Endothelial cell of umbilical vein (primary cell): Measurements from ENCODE around the gene SPTLC2. TPM values are rescaled to one million over a fixed set of nuclear protein-coding genes. Genes with fewer than 3 reads are reported as not detected.

Experiments
- BruUV-seq: library from RNA; stranded (reverse); fragments of 400-500 nt; replicated peaks from 2 replicates; lab custom pipeline; 2021; lab: Mats Ljungman, UMichigan
- CTCF ChIA-PET: fragments of 300-600, 350-600 bp; sonication (Branson Sonifier 250); formaldehyde crosslinking; loops from one replicate; lab custom pipeline; 2021; ENCODE audit warnings: antibody characterized with exemption, inconsistent platforms; lab: Charles Lee
- POLR2A ChIA-PET: fragments of 300-600, 350-600 bp; sonication (Branson Sonifier 250); formaldehyde crosslinking; loops from one replicate; lab custom pipeline; 2021; ENCODE audit warnings: antibody characterized with exemption, inconsistent platforms; lab: Charles Lee
- DNase-seq: peaks from one replicate; pipeline ENCODE4 v3.0.0-alpha.2; 2011; ENCODE audit warnings: low read depth, low spot score
- FAIRE-seq: peaks from 2 replicates; lab custom pipeline; 2011; peaks lifted over from hg19 to GRCh38; lab: Jason Lieb, UNC
- H2AFZ ChIP-seq: 2 replicates; pipeline ENCODE4 v1.6.0; 2012; ENCODE audit warnings: low read depth, low read length, control low read depth, inconsistent platforms
- H3K27ac ChIP-seq: 2 replicates; pipeline ENCODE4 v1.5.1; 2011; ENCODE audit warnings: low read depth, mild to moderate bottlenecking, control low read depth, low read length, moderate library complexity; ENCODE audit not compliant: insufficient read depth
- H3K27me3 ChIP-seq, 2 experiments: 2 replicates each; pipeline versions ENCODE4 v1.6.0 to v1.6.1; 2011; ENCODE audit warnings: low read length in 2 of 2, mixed read lengths in 1 of 2; ENCODE audit not compliant: control insufficient read depth in 2 of 2, insufficient read depth in 2 of 2
- H3K36me3 ChIP-seq, 2 experiments: 2 replicates in 1 of 2; 3 replicates in 1 of 2; pipeline ENCODE4 v1.5.1; 2011; ENCODE audit warnings: low read length in 2 of 2, mild to moderate bottlenecking in 1 of 2, moderate library complexity in 1 of 2; ENCODE audit not compliant: control insufficient read depth in 2 of 2, insufficient read depth in 2 of 2; ENCODE audit errors: extremely low read depth in 1 of 2
- H3K4me1 ChIP-seq: 3 replicates; pipeline ENCODE4 v1.5.1; 2011; ENCODE audit warnings: mild to moderate bottlenecking, low read length; ENCODE audit not compliant: control insufficient read depth, insufficient read depth; ENCODE audit errors: extremely low read depth
- H3K4me2 ChIP-seq: 2 replicates; pipeline ENCODE4 v1.6.1; 2011; ENCODE audit warnings: low read length, control low read depth, mixed read lengths; ENCODE audit not compliant: insufficient read depth
- H3K4me3 ChIP-seq, 3 experiments: fragments of 200-600 bp in 1 of 3; sonication (generic), shearing (Covaris generic) in 1 of 3; replicated peaks in 1 of 3; 2 replicates each; pipeline ENCODE4 v1.5.1; 2011 to 2016; ENCODE audit warnings: control low read depth in 3 of 3, low read length in 3 of 3, mild to moderate bottlenecking in 2 of 3, inconsistent platforms in 1 of 3, low read depth in 1 of 3, moderate library complexity in 1 of 3; ENCODE audit not compliant: insufficient read depth in 1 of 3
- H3K79me2 ChIP-seq: 2 replicates; pipeline ENCODE4 v1.6.0; 2012; ENCODE audit warnings: low read length, inconsistent platforms; ENCODE audit not compliant: control insufficient read depth, insufficient read depth
- H3K9ac ChIP-seq: replicated peaks from 2 replicates; pipeline ENCODE3; 2011; ENCODE audit warnings: low read length, control low read depth; ENCODE audit not compliant: insufficient read depth; ENCODE audit errors: extremely low read depth
- H3K9me1 ChIP-seq: replicated peaks from 3 replicates; pipeline ENCODE4 v1.6.0; 2011; ENCODE audit warnings: mild to moderate bottlenecking, low read length; ENCODE audit not compliant: control insufficient read depth, insufficient read depth; ENCODE audit errors: extremely low read depth
- H3K9me3 ChIP-seq: replicated peaks from 2 replicates; pipeline ENCODE4 v1.5.1; 2012; ENCODE audit warnings: low read length, inconsistent platforms; ENCODE audit not compliant: control insufficient read depth, insufficient read depth
- H4K20me1 ChIP-seq: replicated peaks from 2 replicates; pipeline ENCODE3; 2011; ENCODE audit warnings: mild to moderate bottlenecking, low read length; ENCODE audit not compliant: control insufficient read depth, insufficient read depth; ENCODE audit errors: extremely low read depth
- CTCF ChIP-seq, 2 donors: IDR thresholded peaks; 1 replicate in 1 of 2; 2 replicates in 1 of 2; pipeline ENCODE4 v1.5.1; 2011; ENCODE audit warnings: low read length in 2 of 2, mild to moderate bottlenecking in 2 of 2, moderate library complexity in 2 of 2, control low read depth in 1 of 2, inconsistent platforms in 1 of 2, low read depth in 1 of 2; ENCODE audit not compliant: insufficient read depth in 1 of 2; ENCODE audit errors: extremely low read depth in 1 of 2
- EZH2 ChIP-seq: IDR thresholded peaks from 2 replicates; pipeline ENCODE4 v1.6.1; 2012; ENCODE audit warnings: borderline replicate concordance, low read depth, mild to moderate bottlenecking, moderate library complexity, low read length, inconsistent platforms; ENCODE audit not compliant: severe bottlenecking
- FOS ChIP-seq: IDR thresholded peaks from 2 replicates; pipeline ENCODE4 v1.6.1; 2011; ENCODE audit warnings: mild to moderate bottlenecking, low read length, moderate library complexity, borderline replicate concordance; ENCODE audit not compliant: insufficient read depth
- GATA2 ChIP-seq: IDR thresholded peaks from 2 replicates; pipeline ENCODE4 v1.7.0; 2011; ENCODE audit warnings: low read depth, mild to moderate bottlenecking, moderate library complexity, mixed read lengths, low read length; ENCODE audit not compliant: insufficient read length, insufficient read depth
- JUN ChIP-seq: IDR thresholded peaks from 2 replicates; pipeline ENCODE4 v1.6.1; 2011; ENCODE audit warnings: borderline replicate concordance, low read depth; ENCODE audit not compliant: insufficient read length, insufficient read depth
- MYC ChIP-seq: IDR thresholded peaks from one replicate; pipeline ENCODE4 v1.6.1; 2011; ENCODE audit warnings: mild to moderate bottlenecking, low read depth, low read length
- POLR2A ChIP-seq: IDR thresholded peaks from 2 replicates; pipeline ENCODE4 v1.6.1; 2012; ENCODE audit warnings: low read depth, mild to moderate bottlenecking, control low read depth, low read length
- POLR2AphosphoS5 ChIP-seq: IDR thresholded peaks from 2 replicates; pipeline ENCODE4 v1.6.1; 2012; ENCODE audit warnings: low read depth, mild to moderate bottlenecking, control low read depth, low read length, moderate library complexity; ENCODE audit not compliant: insufficient read depth
- dilution Hi-C: fragments of 300-500 bp; cut with MboI; formaldehyde crosslinking; loops from one replicate; pipeline ENCODE4 v1.15.0; 2019; ENCODE audit warnings: low sequenced_read_pairs; ENCODE audit not compliant: extremely low pct_ligation_motif_present
- intact Hi-C: fragments of 100-400 bp; cut with micrococcal nuclease; formaldehyde crosslinking; loops from one replicate; pipeline ENCODE4 v1.10.0; 2022
- polyA plus RNA-seq, 4 experiments: library from polyadenylated mRNA; depleted of rRNA in 3 of 4; stranded (reverse) in 3 of 4; unstranded in 1 of 4; fragments of >200 nt; gene quantifications; 2 replicates each; pipeline versions ENCODE4 v1.2.1 to v1.2.3, GENCODE V29; 2011 to 2012; ENCODE audit warnings: missing spikeins in 1 of 4
- total RNA-seq: library from RNA; stranded (reverse); gene quantifications from 2 replicates; pipeline ENCODE4 v1.2.3, GENCODE V29; 2021
- TF ChIP-seq, protein P1 (sequence below): IDR thresholded peaks from 2 replicates; pipeline ENCODE4 v1.6.1; 2011; ENCODE audit not compliant: insufficient read depth, insufficient read length

Gene SPTLC2
- total and polyA plus RNA-seq, 2 donors (not counting 3 experiments of a cell fraction or from before 2014, with no cell fraction given), result 19.1 to 71.3 TPM

- no TSS peak for BruUV-seq
- ChIA-PET CTCF (no interaction called here), POLR2A (no interaction called here)
- no peaks in the 10 kb centered on the region for H3K27me3 ChIP-seq
- H3K27ac ChIP-seq, result no peak overlapping the region
- H3K9ac ChIP-seq, result no peak overlapping the region
- H3K9me1 ChIP-seq, result no peaks in the 10 kb centered on the region
- no peak for DNase-seq
- peaks cover 41% of the 10 kb centered on the region for H3K4me1 ChIP-seq
- H3K4me3 ChIP-seq, result no peak overlapping the region
- no peak overlapping the region for H3K4me2 ChIP-seq
- dilution Hi-C loops, result no loop called here
- TF ChIP-seq JUN (no peak), POLR2AphosphoS5 (no peak), FOS (no peak), EZH2 (no peak), GATA2 (no peak), CTCF (IDR thresholded peaks at IDR 0.05; ENCODE audit: extremely low read depth in 1 of 2, insufficient read depth in 1 of 2, low read depth in 1 of 2, low read length in 2 of 2) (no peak), POLR2A (no peak), MYC (no peak)
- TF ChIP-seq, protein P1, sequence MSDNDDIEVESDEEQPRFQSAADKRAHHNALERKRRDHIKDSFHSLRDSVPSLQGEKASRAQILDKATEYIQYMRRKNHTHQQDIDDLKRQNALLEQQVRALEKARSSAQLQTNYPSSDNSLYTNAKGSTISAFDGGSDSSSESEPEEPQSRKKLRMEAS, result no peak
- H3K36me3 ChIP-seq, result no peaks in the 10 kb centered on the region
- FAIRE-seq, result no peak
- intact Hi-C loops, result loop anchor here (10.0 kb wide), 1 partner anchor 655 kb away; no protein-coding TSS in a partner anchor
- peaks cover 93% of the 10 kb centered on the region for H3K79me2 ChIP-seq
- H4K20me1 ChIP-seq, result no peaks in the 10 kb centered on the region
- no peak overlapping the region for H2AFZ ChIP-seq
- no peaks in the 10 kb centered on the region for H3K9me3 ChIP-seq
Measured at GRCh38 chr14:77609922-77610321, 6.5 kb downstream of the SPTLC2 start.
